Measurements from ENCODE around the gene ARHGAP26. TPM values are rescaled to one million over a fixed set of nuclear protein-coding genes. Genes with fewer than 3 reads are reported as not detected.
"Not testable (repeated sequence)": the region's sequence is repeated elsewhere in the genome, so short reads cannot be mapped to it uniquely, and the experiment has no call there.

The ARHGAP26 gene
- total RNA-seq, 2 donors from 2014 or later: 27.5 to 80.7 TPM

- H3K27ac ChIP-seq: no peak overlapping the region
- H3K36me3 ChIP-seq: no peaks in the 10 kb centered on the region
- no peaks in the 10 kb centered on the region for H3K27me3 ChIP-seq (replicated peaks; ENCODE audit: insufficient read depth)
- TF ChIP-seq CTCF (IDR thresholded peaks at IDR 0.05): no peak
- no peak overlapping the region for H3K4me3 ChIP-seq
- DNase-seq (ENCODE audit: low spot score) (no peak), ATAC-seq (ENCODE audit: insufficient number of reproducible peaks, low FRiP score, low read depth) (no peak)
- no peaks in the 10 kb centered on the region for H3K9me3 ChIP-seq
- peaks cover 10 to 30% of the 10 kb centered on the region in 2 donors for H3K4me1 ChIP-seq (ENCODE audit: control insufficient read depth in 1 of 2, low read depth in 2 of 2)
Observed at GRCh38 chr5:143201589-143201988, 431.4 kb downstream of the ARHGAP26 start.

GRCh38 chr5:143203301-143203956, 433.3 kb downstream of the ARHGAP26 start:
- H3K36me3 ChIP-seq; H3K27me3 ChIP-seq (replicated peaks; ENCODE audit: insufficient read depth); H3K27ac ChIP-seq; H3K9me3 ChIP-seq; ATAC-seq (ENCODE audit: insufficient number of reproducible peaks, low FRiP score, low read depth); DNase-seq (ENCODE audit: low spot score); H3K4me3 ChIP-seq: not testable (repeated sequence)
- peaks cover 10 to 30% of the 10 kb centered on the region in 2 donors for H3K4me1 ChIP-seq (ENCODE audit: control insufficient read depth in 1 of 2, low read depth in 2 of 2)

DNA sequence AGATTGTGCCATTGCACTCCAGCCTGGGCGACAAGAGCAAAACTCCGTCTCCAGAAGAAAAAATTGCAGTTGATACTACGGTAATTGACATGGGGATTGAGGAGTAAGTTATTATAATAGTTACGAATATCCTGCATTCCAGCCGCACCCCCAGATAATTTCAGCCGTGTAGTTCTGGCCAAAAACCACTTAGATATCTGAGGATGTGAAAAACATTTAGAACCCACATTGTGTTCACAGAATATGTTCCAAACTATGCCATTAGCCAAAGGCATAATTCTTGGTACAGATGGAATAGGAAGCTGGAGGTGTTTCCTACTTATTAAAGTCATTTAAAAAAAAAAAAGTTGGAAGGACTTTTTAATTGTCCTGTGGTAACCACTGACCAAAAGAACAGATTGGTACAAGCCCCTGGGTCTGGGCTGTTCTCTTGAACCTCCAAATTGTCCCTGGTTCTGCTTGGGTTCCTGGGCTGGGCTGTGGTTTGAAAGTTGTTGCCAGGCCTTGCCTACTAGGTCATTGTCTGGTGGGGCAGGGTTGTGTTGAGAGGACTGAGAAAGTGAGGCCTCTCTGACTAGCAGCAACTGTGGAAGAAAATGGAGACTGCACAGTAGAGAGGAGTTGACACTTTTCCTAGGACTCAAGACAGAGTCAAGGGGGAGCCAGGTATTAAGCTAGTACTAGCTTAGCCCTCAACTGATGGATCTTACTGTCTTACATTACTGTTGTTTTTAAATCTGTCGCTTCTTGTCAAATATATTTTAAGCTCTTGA, 434.5 kb downstream of the ARHGAP26 start:
- no peak for ATAC-seq (ENCODE audit: insufficient number of reproducible peaks, low FRiP score, low read depth)
- TF ChIP-seq CTCF (IDR thresholded peaks at IDR 0.05): no peak
- H3K4me3 ChIP-seq: no peak overlapping the region
- DNase-seq (ENCODE audit: low spot score): no peak
- no peaks in the 10 kb centered on the region for H3K27me3 ChIP-seq (replicated peaks; ENCODE audit: insufficient read depth)
- no peaks in the 10 kb centered on the region for H3K9me3 ChIP-seq
- peaks cover 10 to 30% of the 10 kb centered on the region in 2 donors for H3K4me1 ChIP-seq (ENCODE audit: control insufficient read depth in 1 of 2, low read depth in 2 of 2)
- H3K36me3 ChIP-seq: no peaks in the 10 kb centered on the region
- peak overlapping the region; percentile 28 to 49 for H3K27ac ChIP-seq

DNA sequence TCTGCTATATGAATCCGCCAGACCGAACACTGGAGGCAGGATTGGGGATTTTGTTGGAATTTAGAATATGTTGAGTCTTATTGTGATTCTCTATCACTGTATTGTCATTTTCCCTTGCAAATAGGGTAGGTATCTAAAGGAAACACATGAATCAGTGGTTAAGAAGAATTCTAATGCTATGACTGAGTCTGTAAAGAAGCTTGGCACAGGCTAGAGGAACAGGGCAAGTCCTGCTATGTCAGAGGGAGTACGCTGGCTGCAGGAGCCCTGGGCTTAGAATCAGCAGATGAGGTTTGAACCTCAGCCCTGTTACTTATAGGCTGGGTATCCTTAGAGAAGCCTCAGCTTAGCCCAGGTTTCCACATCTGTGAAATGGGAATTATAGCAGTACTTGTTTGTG, 435.2 kb downstream of the ARHGAP26 start:
- Histone ChIP-seq H3K27ac (peak overlapping the region; percentile 28 to 49), H3K4me3 (no peak overlapping the region), H3K4me1 (ENCODE audit: control insufficient read depth in 1 of 2, low read depth in 2 of 2) (peaks cover 10 to 30% of the 10 kb centered on the region in 2 donors), H3K9me3 (no peaks in the 10 kb centered on the region), H3K36me3 (no peaks in the 10 kb centered on the region), H3K27me3 (replicated peaks; ENCODE audit: insufficient read depth) (no peaks in the 10 kb centered on the region)
- no peak for ATAC-seq (ENCODE audit: insufficient number of reproducible peaks, low FRiP score, low read depth)
- TF ChIP-seq CTCF (IDR thresholded peaks at IDR 0.05): no peak
- no peak for DNase-seq (ENCODE audit: low spot score)

DNA sequence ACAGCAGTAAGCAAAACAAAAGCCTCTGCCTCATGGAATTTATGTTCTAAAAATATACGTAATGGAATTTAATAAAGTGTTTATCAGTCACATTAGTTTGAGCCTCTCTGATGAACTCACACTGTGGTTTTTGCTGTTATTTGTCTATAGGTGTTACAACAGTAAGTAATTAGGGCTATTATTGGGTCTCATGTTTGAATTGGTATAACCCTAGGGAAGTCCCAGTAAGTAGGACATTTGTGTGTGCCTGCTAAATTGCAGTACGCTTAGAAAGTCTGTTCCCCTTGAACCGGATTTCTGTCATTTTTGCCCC, 435.7 kb downstream of the ARHGAP26 start:
- DNase-seq (ENCODE audit: low spot score): no peak
- peaks cover 10 to 31% of the 10 kb centered on the region in 2 donors for H3K4me1 ChIP-seq (ENCODE audit: control insufficient read depth in 1 of 2, low read depth in 2 of 2)
- no peak overlapping the region for H3K27ac ChIP-seq
- no peaks in the 10 kb centered on the region for H3K9me3 ChIP-seq
- H3K4me3 ChIP-seq: no peak overlapping the region
- no peak for ATAC-seq (ENCODE audit: insufficient number of reproducible peaks, low FRiP score, low read depth)
- no peak for TF ChIP-seq CTCF (IDR thresholded peaks at IDR 0.05)
- no peaks in the 10 kb centered on the region for H3K36me3 ChIP-seq
- no peaks in the 10 kb centered on the region for H3K27me3 ChIP-seq (replicated peaks; ENCODE audit: insufficient read depth)

Measured in thoracic aorta (tissue), 2 donors.